Activated T-helper 17 cell treated with anti-CD3 and anti-CD28 coated beads, Interleukin-2, amount 50 U/mL, for 72 hours (primary cell): ENCODE data around the gene CCL24. TPM values are rescaled to one million over a fixed set of nuclear protein-coding genes. Genes with fewer than 3 reads are reported as not detected.
A peak's percentile ranks its signal among the peaks of the same experiment; 100 is the strongest.
"Not testable (repeated sequence)": the region's sequence is repeated elsewhere in the genome, so short reads cannot be mapped to it uniquely, and the experiment has no call there.

Experiments
- ATAC-seq: fragments of 150-1000 bp; cut with Tn5 transposase; replicated peaks from 2 replicates; pipeline ENCODE4 v1.10.0; 2021; ENCODE audit warnings: mild to moderate bottlenecking, moderate library complexity
- H3K27ac Mint-ChIP-seq: one replicate; pipeline ENCODE4 v1.8.0; 2022; ENCODE audit warnings: mixed read lengths
- H3K27me3 Mint-ChIP-seq: one replicate; pipeline ENCODE4 v1.8.0; 2022; ENCODE audit warnings: mixed read lengths
- H3K36me3 Mint-ChIP-seq: one replicate; pipeline ENCODE4 v1.8.0; 2022; ENCODE audit warnings: low read depth, mild to moderate bottlenecking, mixed read lengths
- H3K4me1 Mint-ChIP-seq: one replicate; pipeline ENCODE4 v1.8.0; 2022; ENCODE audit warnings: mixed read lengths
- H3K4me3 Mint-ChIP-seq: one replicate; pipeline ENCODE4 v1.8.0; 2022; ENCODE audit warnings: mild to moderate bottlenecking, mixed read lengths
- H3K9me3 Mint-ChIP-seq: one replicate; pipeline ENCODE4 v1.8.0; 2022; ENCODE audit warnings: mixed read lengths
- total RNA-seq, 2 donors: library from RNA; stranded (reverse); gene quantifications; one replicate each; pipeline ENCODE4 v1.2.3, GENCODE V29; 2022

CCL24 gene, protein sequence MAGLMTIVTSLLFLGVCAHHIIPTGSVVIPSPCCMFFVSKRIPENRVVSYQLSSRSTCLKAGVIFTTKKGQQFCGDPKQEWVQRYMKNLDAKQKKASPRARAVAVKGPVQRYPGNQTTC
- not detected for total RNA-seq

DNA sequence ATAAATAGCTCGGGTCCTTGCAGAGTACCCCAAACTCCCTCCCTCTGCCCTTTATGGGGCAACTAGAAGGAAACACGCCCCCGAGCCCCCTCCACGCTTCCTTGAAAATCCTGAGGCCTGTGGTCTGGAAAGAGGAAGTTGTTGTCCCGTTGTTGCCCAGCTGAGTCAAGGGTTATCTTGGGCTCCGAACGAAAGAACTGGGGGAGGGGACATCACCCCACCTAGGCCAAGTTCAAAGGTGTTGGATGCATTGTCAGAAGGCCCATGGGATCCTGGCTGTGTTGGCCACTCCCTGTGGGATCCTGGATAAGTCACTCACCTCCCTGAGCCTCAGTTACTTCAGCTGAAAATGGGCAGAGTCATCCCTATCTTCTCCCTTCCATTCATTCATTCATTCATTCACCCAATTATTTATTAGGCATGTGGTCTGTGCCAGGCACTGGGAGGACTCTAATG lies at the start of gene CCL24:
Gene CCL24 (minus strand): TSS at position 26 of the 456 bp plus-strand sequence. CDS start 91 bp downstream, outside the sequence.
- H3K27me3 Mint-ChIP-seq, result peaks cover 8% of the 10 kb centered on the region
- H3K4me1 Mint-ChIP-seq, result no peaks in the 10 kb centered on the region
- no peak within 1 kb of the TSS for H3K27ac Mint-ChIP-seq
- ATAC-seq, result no peak
- H3K9me3 Mint-ChIP-seq, result no peaks in the 10 kb centered on the region
- no peaks in the 10 kb centered on the region for H3K36me3 Mint-ChIP-seq
- no peak within 1 kb of the TSS for H3K4me3 Mint-ChIP-seq

DNA sequence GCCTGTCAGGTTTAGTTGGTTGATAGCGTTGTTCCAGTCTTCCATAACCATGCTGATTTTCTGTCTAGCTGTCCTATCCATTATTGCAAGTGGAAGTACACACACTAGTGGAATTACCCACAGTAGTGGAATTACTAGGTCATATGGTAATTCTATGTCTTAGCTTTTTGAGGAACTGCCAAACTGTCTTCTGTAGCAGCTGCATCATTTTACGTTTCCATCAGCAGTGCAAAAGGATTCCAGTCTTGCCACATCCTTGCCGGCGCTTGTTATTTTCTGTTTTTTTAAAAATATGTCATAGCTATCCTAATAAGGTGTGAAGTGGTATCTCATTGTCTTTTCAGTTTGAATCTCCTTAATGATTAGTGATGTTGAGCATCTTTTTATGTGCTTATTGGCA lies 48.0 kb upstream of the CCL24 start:
- no peak overlapping the region for H3K27ac Mint-ChIP-seq
- peaks cover 7% of the 10 kb centered on the region for H3K9me3 Mint-ChIP-seq
- H3K4me3 Mint-ChIP-seq, result no peak overlapping the region
- H3K4me1 Mint-ChIP-seq, result peaks cover 14% of the 10 kb centered on the region
- peaks cover 10% of the 10 kb centered on the region for H3K27me3 Mint-ChIP-seq
- no peaks in the 10 kb centered on the region for H3K36me3 Mint-ChIP-seq
- ATAC-seq, result no peak

DNA sequence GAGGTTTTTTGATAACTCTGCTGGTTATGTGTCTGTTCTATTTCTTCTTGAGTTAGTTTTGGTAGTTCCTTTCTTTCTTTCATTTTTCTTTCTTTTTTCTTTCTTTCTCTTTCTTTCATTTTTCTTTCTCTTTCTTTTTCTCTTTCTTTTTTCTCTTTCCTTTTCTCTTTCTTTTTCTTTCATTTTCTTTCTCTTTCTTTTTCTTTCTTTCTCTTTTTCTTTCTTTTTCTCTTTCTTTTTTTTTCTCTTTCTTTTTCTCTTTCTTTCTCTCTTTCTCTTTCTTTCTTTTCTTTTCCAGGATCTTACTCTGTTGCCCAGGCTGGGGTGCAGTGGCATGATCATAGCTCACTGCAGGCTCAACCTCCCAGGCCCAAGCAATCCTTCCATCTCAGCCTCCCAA lies 44.8 kb upstream of the CCL24 start:
- no peak for ATAC-seq
- Mint-ChIP-seq H3K27me3 (peaks cover 5% of the 10 kb centered on the region), H3K4me3 (no peak overlapping the region), H3K36me3 (no peaks in the 10 kb centered on the region), H3K9me3 (peaks cover 7% of the 10 kb centered on the region), H3K4me1 (peaks cover 10% of the 10 kb centered on the region), H3K27ac (peak overlapping the region; percentile 70)

DNA sequence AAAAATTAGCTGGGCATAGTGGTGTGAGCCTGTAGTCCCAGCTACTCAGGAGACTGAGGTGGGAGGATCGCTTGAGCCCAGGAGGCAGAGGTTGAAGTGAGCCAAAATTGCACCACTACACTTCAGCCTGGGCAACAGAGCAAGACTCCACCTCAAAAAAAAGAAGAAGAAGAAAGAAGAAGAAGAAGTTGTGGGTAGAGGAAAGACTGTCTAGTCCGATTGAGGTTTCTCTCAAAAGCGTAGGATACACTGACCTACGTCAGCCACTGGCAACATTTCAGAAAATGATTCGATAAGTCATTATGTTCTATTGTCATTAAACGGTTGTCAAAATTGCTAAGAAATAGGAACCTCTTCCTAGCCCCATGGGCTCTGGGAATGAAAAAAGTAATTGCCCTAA lies 42.9 kb upstream of the CCL24 start:
- no peak for ATAC-seq
- Mint-ChIP-seq H3K4me1 (peaks cover 10% of the 10 kb centered on the region), H3K27ac (no peak overlapping the region), H3K36me3 (no peaks in the 10 kb centered on the region), H3K4me3 (no peak overlapping the region), H3K9me3 (peaks cover 7% of the 10 kb centered on the region), H3K27me3 (peaks cover 5% of the 10 kb centered on the region)

DNA sequence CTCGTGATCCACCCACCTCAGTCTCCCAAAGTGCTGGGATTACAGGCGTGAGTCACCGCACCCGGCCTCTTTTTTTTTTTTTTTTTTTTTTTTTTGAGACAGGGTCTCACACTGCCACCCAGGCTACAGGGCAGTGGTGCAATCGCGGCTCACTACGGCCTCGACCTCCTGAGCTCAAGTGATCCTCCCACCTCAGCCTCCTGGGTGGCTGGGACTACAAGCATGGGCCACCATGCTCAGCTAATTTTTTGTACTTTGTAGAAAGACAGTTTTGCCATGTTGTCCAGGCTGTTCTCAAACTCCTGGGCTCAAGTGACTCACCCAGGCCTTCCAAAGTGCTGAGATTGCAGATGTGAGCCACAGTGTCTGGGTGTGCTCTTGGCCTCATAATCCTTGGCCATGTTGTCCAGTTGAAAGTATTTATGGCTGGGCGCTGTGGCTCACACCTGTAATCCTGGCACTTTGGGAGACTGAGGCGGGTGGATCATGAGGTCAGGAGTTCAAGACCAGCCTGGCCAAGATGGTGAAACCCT lies 41.3 kb upstream of the CCL24 start:
- not testable (repeated sequence) for H3K36me3 Mint-ChIP-seq, ATAC-seq, H3K27ac Mint-ChIP-seq

DNA sequence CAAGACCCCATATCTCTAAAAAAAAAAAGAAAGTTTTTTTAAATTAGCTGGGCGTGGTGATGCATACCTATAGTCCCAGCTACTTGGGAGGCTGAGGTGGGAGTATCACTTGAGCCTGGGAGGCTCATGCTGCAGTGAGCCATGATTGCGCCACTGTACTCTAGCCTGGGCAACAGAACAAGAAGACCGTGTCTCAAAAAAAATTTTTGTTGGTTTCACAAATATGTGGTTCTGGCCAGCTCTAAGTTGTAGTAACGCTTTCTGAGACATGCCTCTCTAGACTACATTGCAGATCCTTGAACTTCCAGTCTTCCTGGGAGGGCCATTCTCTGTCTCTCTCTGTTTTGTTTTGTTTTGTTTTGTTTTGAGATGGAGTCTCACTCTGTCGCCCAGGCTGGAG lies 40.6 kb upstream of the CCL24 start:
- no peak overlapping the region for H3K27ac Mint-ChIP-seq
- H3K4me1 Mint-ChIP-seq, result peaks cover 10% of the 10 kb centered on the region

More for the DNA sequence above, 41.3 kb upstream of the CCL24 start:
- not testable (repeated sequence) for H3K9me3 Mint-ChIP-seq, H3K27me3 Mint-ChIP-seq, H3K4me3 Mint-ChIP-seq
- peaks cover 10% of the 10 kb centered on the region for H3K4me1 Mint-ChIP-seq

DNA sequence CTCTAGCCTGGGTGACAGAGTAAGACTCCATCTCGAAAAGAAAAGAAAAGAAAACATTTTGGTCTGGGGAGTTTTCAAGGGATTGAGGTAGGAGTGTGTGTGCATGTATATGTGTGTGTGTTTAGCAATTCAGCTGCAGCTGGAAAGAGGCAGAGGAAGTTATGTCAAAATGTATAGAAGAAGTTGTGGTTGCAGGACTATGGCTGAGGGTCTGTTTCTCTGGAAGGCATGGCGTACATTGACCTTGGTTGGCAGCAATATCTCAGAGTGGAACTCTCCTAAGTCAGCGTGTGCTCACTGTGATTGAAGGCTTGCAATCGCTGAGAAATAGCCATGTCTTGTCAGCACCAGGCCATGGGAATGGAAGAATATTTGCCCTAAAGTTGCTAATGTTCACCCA lies 36.6 kb upstream of the CCL24 start:
- no peaks in the 10 kb centered on the region for H3K9me3 Mint-ChIP-seq
- H3K27me3 Mint-ChIP-seq, result no peaks in the 10 kb centered on the region
- H3K4me1 Mint-ChIP-seq, result no peaks in the 10 kb centered on the region
- no peaks in the 10 kb centered on the region for H3K36me3 Mint-ChIP-seq
- no peak overlapping the region for H3K27ac Mint-ChIP-seq
- H3K4me3 Mint-ChIP-seq, result no peak overlapping the region
- no peak for ATAC-seq

More for the DNA sequence above, 40.6 kb upstream of the CCL24 start:
- ATAC-seq, result no peak
- Mint-ChIP-seq H3K4me3 (no peak overlapping the region), H3K36me3 (no peaks in the 10 kb centered on the region), H3K27me3 (peaks cover 5% of the 10 kb centered on the region), H3K9me3 (peaks cover 7% of the 10 kb centered on the region)

DNA sequence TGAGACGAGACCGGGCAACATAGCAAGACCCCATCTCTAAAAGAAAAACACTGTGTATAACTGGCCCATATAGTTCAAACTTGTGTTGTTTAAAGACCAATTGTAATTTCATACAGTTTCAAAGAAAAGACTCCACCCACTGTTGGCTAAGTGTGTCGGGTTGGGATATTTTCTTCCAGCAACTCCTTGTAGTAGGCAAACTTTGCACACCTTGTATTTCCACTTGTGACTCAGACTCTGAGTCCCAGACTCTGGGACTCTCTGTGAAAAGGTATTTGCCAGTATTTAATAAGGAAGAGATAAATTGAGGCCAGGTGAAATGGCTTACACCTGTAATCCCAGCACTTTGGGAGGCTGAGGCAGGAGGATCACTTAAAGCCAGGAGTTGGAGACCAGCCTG lies 36.0 kb upstream of the CCL24 start:
- Mint-ChIP-seq H3K4me1 (no peaks in the 10 kb centered on the region), H3K27me3 (no peaks in the 10 kb centered on the region)
- no peak for ATAC-seq

DNA sequence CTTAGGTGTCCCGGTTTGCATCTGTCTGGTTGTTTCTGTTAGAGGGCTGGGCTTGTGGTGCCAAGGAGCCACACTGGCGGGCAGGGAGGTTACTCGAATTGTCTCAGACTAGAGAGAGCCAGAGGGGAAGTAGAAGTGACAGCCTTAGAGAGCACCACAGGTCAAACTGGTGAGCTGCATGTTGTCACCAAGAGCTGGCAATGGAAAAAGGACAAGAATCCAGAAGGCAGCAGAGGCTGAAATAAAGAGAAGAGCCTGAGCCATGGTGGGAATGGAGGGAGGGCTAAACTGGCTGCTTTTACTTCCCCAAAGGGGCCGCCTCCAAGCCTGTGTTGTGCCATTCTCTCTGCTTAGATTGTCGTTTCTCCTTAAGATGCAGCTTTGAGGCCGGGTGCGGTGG lies 34.1 kb upstream of the CCL24 start:
- no peaks in the 10 kb centered on the region for H3K9me3 Mint-ChIP-seq
- ATAC-seq, result no peak
- no peaks in the 10 kb centered on the region for H3K27me3 Mint-ChIP-seq
- H3K27ac Mint-ChIP-seq, result no peak overlapping the region
- no peak overlapping the region for H3K4me3 Mint-ChIP-seq
- H3K36me3 Mint-ChIP-seq, result no peaks in the 10 kb centered on the region
- peaks cover 6% of the 10 kb centered on the region for H3K4me1 Mint-ChIP-seq

More for the DNA sequence above, 36.0 kb upstream of the CCL24 start:
- no peaks in the 10 kb centered on the region for H3K36me3 Mint-ChIP-seq
- no peak overlapping the region for H3K4me3 Mint-ChIP-seq
- no peak overlapping the region for H3K27ac Mint-ChIP-seq
- H3K9me3 Mint-ChIP-seq, result no peaks in the 10 kb centered on the region

DNA sequence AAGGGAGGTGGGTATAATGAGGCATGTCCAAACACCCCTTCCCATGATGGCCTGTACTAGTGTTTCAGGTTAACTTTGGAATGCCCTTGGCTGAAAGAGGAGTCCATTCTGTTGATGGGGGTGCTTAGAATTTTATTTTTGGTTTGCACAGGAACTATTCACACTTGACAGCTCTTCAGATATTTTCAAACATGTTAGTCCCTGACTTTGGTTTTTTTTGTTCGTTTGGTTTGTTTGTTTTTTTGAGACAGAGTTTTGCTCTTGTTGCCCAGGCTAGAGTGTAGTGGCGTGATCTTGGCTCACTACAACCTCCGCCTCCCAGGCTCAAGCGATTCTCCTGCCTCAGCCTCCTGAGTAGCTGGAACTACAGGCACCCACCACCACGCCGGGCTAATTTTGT lies 31.5 kb upstream of the CCL24 start:
- not testable (repeated sequence) for H3K9me3 Mint-ChIP-seq, H3K36me3 Mint-ChIP-seq, ATAC-seq, H3K4me3 Mint-ChIP-seq, H3K27me3 Mint-ChIP-seq, H3K27ac Mint-ChIP-seq
- peaks cover 10% of the 10 kb centered on the region for H3K4me1 Mint-ChIP-seq

DNA sequence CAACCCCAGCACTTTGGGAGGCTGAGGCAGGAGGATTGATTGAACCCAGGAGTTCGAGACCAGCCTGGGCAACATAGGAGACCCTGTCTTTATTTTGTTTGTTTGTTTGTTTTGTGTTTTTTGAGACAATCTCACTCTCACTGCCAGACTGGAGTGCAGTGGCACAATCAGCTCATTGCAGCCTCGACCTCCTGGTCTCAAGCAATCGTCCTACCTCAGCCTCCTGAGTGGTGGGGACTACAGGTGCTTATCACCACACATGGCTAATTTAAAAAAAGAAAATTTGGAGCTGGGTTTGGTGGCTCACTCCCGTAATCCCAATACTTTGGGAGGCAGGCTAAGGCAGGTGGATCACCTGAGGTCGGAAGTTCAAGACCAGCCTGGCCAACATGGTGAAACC lies 30.6 kb upstream of the CCL24 start:
- H3K4me1 Mint-ChIP-seq, result peaks cover 10% of the 10 kb centered on the region
- H3K27me3 Mint-ChIP-seq, result no peaks in the 10 kb centered on the region
- H3K36me3 Mint-ChIP-seq, result no peaks in the 10 kb centered on the region
- peak overlapping the region; percentile 89 for H3K27ac Mint-ChIP-seq
- H3K4me3 Mint-ChIP-seq, result no peak overlapping the region
- ATAC-seq, result no peak
- no peaks in the 10 kb centered on the region for H3K9me3 Mint-ChIP-seq

DNA sequence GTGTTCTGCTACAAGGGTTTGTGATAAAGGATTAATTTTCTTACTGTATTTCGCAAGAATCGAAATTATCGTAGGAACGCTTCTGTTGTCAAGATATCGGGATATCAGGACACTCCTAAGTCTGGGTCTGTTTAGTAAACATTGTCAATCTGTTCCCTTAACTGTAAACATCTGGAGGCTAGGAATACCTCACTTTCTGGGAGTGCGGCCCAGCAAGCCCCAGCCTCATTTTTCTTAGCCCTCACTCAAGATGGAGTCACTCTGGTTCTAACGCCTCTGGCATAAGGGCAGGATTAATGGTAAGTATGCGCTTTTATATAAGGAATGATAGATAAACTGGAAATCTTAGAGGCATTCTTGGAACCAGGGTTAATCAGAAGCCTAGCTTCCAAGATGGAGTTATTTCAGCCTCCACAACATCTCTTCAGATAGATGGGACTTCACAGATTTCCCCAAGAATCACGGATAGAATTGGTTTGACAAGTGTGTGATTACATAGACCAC lies 30.1 kb upstream of the CCL24 start:
- Mint-ChIP-seq H3K27me3 (no peaks in the 10 kb centered on the region), H3K4me1 (peaks cover 10% of the 10 kb centered on the region), H3K9me3 (no peaks in the 10 kb centered on the region), H3K36me3 (no peaks in the 10 kb centered on the region), H3K27ac (peak overlapping the region; percentile 89), H3K4me3 (peak overlapping the region; percentile 84)
- ATAC-seq, result no peak

DNA sequence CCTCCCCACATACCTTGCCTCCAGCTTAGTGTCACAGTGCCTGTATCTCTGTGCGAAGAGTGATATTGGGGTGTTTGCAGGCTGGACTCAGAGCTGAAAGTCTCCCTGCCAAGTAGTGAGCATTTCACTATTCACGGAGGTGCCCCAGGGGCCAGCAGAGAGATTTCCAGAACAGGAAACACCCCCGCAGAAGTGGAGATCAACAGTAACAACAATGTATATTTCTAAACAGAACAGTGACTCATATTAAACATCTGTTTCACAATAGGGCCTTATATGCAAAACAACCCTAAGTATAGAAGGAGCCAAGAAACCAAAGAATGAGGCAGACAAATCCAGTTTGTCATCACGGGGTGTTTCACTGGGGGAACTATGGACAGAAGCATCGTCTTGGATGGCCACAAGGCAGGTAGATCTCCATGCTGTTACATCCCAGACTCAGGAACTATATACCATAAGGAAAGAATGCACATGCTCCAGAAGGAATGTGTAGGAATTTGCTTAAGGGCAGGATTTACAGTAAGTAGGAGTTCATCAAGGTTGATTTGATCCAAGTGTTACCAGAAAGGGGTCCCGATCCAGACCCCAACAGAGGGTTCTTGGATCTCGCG lies 29.3 kb upstream of the CCL24 start:
- no peaks in the 10 kb centered on the region for H3K36me3 Mint-ChIP-seq
- H3K4me3 Mint-ChIP-seq, result peak overlapping the region; percentile 84
- H3K4me1 Mint-ChIP-seq, result peaks cover 10% of the 10 kb centered on the region
- ATAC-seq, result peak; percentile 95
- H3K27me3 Mint-ChIP-seq, result no peaks in the 10 kb centered on the region
- peak overlapping the region; percentile 89 for H3K27ac Mint-ChIP-seq
- H3K9me3 Mint-ChIP-seq, result no peaks in the 10 kb centered on the region

DNA sequence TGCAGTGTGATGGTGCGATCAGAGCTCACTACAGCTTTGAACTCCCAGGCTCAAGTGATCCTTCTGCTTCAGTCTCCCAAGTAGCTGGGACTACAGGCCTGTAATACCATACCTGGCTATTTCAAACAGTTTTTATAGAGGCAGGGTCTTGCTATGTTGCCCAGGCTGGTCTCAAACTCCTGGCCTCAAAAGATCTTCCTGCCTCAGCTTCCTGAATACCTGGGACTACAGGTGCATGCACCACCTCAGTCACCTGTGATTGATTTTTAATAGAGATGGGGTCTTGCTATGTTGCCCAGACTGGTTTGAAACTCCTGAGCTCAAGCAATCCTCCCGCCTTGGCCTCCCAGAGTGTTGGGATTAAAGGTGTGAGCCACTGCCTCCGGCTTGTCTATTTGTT lies 26.4 kb upstream of the CCL24 start:
- Mint-ChIP-seq H3K27ac (no peak overlapping the region), H3K4me3 (no peak overlapping the region), H3K36me3 (no peaks in the 10 kb centered on the region), H3K27me3 (no peaks in the 10 kb centered on the region), H3K4me1 (peaks cover 10% of the 10 kb centered on the region), H3K9me3 (no peaks in the 10 kb centered on the region)
- no peak for ATAC-seq

DNA sequence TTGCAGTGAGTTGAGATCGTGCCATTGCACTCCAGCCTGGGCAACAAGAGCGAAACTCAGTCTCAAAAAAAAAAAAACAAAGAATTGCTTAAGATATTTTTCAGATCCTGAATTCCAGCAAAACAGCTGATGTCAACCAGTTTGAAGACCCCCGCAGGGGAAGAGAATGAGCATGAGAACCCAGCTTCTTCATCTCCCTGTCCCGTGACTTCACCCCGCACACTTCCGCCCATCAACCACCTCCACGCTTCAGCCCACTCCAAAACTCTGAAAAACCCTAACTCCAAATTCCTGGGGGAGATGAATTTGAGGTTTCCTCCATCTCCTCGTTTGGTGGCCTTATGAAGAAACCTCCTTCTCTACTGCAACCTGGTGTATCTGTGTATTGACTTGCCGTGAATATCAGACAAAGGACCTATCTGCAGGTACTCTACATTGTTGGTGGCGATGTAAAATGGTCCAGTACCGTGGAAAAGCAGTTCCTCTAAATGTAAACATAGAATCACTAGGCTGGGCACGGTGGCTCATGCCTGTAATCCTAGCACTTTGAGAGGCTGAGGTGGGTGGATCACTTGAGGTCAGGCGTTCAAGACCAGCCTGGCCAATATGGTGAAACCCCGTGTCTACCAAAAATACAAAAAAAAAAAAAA lies 24.8 kb upstream of the CCL24 start:
- ATAC-seq, H3K36me3 Mint-ChIP-seq, H3K9me3 Mint-ChIP-seq, H3K4me3 Mint-ChIP-seq, H3K27ac Mint-ChIP-seq, H3K27me3 Mint-ChIP-seq: not testable (repeated sequence)
- H3K4me1 Mint-ChIP-seq, result peaks cover 10% of the 10 kb centered on the region
